ENCODE data around the gene ZNF385A. TPM values are rescaled to one million over a fixed set of nuclear protein-coding genes. Genes with fewer than 3 reads are reported as not detected.

Gene ZNF385A
- total and polyA plus RNA-seq, 8 donors, result 8.2 to 19.0 (median 10.7) TPM

GRCh38 chr12:54337280-54337842, 47.2 kb downstream of the ZNF385A start:
- no peaks in the 10 kb centered on the region for H3K27me3 ChIP-seq
- intact Hi-C loops (cut with DNase I), result no loop called here
- TF ChIP-seq CTCF (IDR thresholded peaks at IDR 0.05), result no peak
- DNase-seq (peak in 2 of 4 donors; percentile 47 to 79), ATAC-seq (peak; percentile 77)
- no peak overlapping the region for H3K4me3 ChIP-seq
- peaks cover 27 to 63% of the 10 kb centered on the region in 2 donors for H3K4me1 ChIP-seq
- H3K27ac ChIP-seq, result peak overlapping the region; percentile 38 to 56
- H3K9me3 ChIP-seq, result no peaks in the 10 kb centered on the region
- H3K36me3 ChIP-seq, result peaks cover 6 to 23% of the 10 kb centered on the region in 2 donors

DNA sequence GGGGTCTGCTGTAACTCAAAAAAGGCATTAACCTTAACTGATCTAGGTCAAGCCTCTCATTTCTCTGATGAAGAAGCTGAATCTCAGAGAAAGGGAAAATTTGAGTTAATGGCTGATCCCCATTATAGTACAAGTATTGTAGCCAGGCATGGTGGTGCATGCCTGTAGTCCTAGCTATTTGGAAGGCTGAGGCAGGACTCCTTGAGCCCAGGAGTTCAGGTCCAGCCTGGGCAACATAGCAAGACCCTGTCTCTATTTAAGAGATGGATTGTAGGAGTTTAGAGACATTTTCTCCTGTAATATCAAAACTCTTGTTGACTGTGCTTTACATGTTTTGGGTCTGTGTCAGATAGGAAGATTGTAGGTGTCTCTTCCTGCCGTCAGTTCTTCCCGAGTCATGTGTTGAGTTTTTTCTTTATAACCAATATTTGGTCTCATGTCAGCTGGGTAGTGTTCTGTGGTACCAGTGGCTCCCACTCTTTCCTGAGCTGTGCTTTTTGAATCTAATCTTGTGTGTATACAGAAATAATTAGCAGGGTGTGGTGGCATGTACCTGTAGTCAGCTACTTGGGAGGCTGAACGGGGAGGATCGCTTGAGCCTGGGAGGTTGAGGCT, 51.0 kb downstream of the ZNF385A start:
- H3K27me3 ChIP-seq, result no peaks in the 10 kb centered on the region
- ATAC-seq, result no peak
- no peak for DNase-seq
- H3K36me3 ChIP-seq, result no peaks in the 10 kb centered on the region
- H3K4me3 ChIP-seq, result no peak overlapping the region
- no peak overlapping the region for H3K27ac ChIP-seq
- no peak for TF ChIP-seq CTCF (IDR thresholded peaks at IDR 0.05)
- H3K4me1 ChIP-seq, result peaks cover 30 to 88% of the 10 kb centered on the region in 2 donors
- intact Hi-C loops (cut with DNase I), result no loop called here
- H3K9me3 ChIP-seq, result no peaks in the 10 kb centered on the region

GRCh38 chr12:54331461-54331860, 53.1 kb downstream of the ZNF385A start:
- ATAC-seq (no peak), DNase-seq (no peak)
- no peaks in the 10 kb centered on the region for H3K36me3 ChIP-seq
- TF ChIP-seq CTCF (IDR thresholded peaks at IDR 0.05), result no peak
- H3K4me1 ChIP-seq, result peaks cover 13 to 88% of the 10 kb centered on the region in 2 donors
- no peak overlapping the region for H3K4me3 ChIP-seq
- no peaks in the 10 kb centered on the region for H3K27me3 ChIP-seq
- H3K9me3 ChIP-seq, result no peaks in the 10 kb centered on the region
- H3K27ac ChIP-seq, result peak overlapping the region in 1 of 2 donors; percentile 18
- intact Hi-C loops (cut with DNase I), result no loop called here

- ATAC-seq, result no peak
These were observed 54.1 kb downstream of the ZNF385A start for GRCh38 chr12:54330442-54330841.

More at GRCh38 chr12:54330442-54330841, 54.1 kb downstream of the ZNF385A start:
- peaks cover 13 to 89% of the 10 kb centered on the region in 2 donors for H3K4me1 ChIP-seq
- intact Hi-C loops (cut with DNase I), result no loop called here
- no peaks in the 10 kb centered on the region for H3K27me3 ChIP-seq
- no peak for TF ChIP-seq CTCF (IDR thresholded peaks at IDR 0.05)
- no peaks in the 10 kb centered on the region for H3K36me3 ChIP-seq
- no peak for DNase-seq
- no peak overlapping the region for H3K4me3 ChIP-seq
- H3K27ac ChIP-seq, result peak overlapping the region in 1 of 2 donors; percentile 37
- H3K9me3 ChIP-seq, result no peaks in the 10 kb centered on the region
